ENCODE results near the gene PGAP1.

The PGAP1 gene

DNA sequence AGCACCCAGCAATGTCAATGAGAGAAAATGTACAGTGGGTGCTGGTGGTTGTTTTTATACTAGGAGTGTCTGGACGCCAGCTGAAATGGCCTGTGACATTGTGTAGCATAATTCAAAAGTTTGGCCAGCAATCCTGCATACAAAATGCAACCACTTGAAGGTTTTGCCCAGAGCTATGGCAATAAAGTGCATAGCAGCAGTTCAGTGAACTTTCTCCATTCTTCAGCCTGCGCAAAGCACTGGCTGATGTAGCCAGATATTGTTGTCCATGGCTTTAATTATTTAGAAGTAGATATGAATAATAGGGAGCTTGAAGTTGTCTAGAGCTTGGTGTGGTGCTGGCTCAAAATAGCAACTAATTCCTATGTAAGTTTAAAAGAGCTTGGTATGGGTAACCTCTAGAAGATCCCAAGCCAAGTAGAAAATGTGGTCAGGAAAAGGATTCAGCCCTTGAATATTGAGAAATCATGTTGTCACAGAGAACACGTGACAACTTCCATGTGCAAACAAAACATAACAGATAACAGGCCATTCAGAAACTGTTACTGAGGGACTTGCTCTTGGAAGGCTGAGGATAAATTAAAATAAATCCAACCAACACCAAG lies 33.3 kb upstream of the PGAP1 start:
- no peak overlapping the region for H3K27ac ChIP-seq
- no peak for DNase-seq (ENCODE audit: low spot score)
- no peak overlapping the region for H3K4me3 ChIP-seq
- TF ChIP-seq CTCF (IDR thresholded peaks at IDR 0.05), result no peak

DNA sequence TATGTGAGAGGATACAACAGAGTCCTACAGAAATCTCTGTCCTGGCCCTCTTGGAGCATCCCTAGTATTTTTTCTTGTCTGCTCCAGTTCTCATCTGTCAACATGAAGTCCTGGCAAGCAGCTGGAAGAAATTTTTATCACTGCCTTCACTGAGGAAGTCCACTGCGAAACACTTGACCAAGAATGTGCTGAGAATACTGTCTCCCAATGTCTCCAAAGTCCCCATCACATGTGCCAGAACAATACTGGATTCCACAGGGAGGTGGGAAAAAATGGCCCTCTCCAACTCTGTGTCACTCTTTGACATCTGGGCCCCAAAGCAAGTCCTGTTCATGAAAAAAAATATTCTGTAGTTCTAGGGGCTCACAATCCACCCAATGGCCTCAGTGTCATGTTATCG lies 32.8 kb upstream of the PGAP1 start:
- no peak overlapping the region for H3K27ac ChIP-seq

DNA sequence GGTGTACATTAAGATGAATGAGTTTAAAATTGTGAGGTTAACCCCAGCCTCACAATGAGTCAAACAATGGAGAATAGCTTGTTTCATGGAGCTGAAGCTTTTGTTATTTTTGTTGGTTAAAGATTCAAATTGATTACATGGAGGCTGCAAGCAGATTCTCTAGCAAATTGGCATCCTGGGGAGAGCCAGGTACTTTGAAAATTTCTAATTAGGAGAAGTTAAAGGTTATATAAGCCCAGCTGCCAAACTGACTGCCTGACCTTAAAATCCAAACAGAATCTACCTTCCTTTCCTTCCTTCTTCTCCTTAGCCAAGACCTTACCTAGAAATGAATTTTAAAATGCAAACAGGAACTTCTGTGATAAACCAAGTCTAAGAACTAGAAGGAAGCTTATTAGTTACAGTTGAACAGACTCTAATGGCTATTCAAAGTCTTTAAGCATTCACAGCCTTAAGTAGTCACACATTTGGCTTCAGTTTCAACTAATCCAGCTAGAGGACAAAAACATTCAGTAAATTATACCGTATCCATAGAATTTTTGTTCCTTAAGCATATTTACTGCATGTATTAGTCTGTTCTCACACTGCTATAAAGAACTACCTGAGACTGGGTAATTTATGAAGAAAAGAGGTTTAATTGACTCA lies 31.5 kb upstream of the PGAP1 start:
- Histone ChIP-seq H3K27ac (no peak overlapping the region), H3K4me3 (no peak overlapping the region)
- no peak for DNase-seq (ENCODE audit: low spot score)
- TF ChIP-seq CTCF (IDR thresholded peaks at IDR 0.05), result no peak

More for the DNA sequence above, 32.8 kb upstream of the PGAP1 start:
- H3K4me3 ChIP-seq, result no peak overlapping the region
- no peak for TF ChIP-seq CTCF (IDR thresholded peaks at IDR 0.05)
- no peak for DNase-seq (ENCODE audit: low spot score)

DNA sequence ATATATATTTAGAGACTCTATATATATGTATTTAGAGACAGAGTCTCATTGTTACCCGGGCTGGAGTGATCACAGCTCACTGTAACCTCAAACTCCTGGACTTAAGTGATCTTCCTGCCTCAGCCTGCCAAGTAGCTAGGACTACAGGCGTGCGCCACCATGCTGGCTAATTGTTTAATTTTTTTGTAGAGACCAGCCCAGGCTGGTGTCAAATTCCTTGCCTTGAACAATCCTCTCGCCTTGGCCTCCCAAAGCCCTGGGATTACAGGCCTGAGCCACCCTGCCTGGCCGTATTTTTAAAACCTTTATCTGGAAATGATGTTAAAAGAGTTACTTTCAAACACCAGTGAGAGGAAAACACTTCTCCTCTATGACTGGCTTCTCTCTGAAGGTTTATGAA lies 30.9 kb upstream of the PGAP1 start:
- Histone ChIP-seq H3K27ac (no peak overlapping the region), H3K4me3 (no peak overlapping the region)
- no peak for TF ChIP-seq CTCF (IDR thresholded peaks at IDR 0.05)
- DNase-seq (ENCODE audit: low spot score), result no peak

DNA sequence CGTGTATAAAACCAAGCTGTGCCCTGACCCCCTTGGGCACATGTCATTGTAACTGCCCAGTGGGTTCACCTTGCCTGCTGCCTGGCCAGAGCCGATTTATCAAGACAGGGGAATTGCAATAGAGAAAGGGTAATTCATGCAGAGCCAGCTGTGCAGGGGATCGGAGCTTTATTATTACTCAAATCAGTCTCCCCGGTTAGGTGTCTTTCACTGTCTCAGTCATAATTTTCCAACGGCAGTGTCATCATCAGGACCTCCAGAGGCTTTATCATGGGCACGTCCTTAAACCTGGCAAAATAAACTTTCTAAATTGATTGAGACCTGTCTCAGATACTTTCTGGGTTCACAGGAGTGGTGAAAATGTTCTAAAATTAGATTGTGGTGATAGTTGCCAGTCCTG lies 29.6 kb upstream of the PGAP1 start:
- no peak overlapping the region for H3K27ac ChIP-seq
- H3K4me3 ChIP-seq, result no peak overlapping the region
- DNase-seq (ENCODE audit: low spot score), result no peak
- no peak for TF ChIP-seq CTCF (IDR thresholded peaks at IDR 0.05)

DNA sequence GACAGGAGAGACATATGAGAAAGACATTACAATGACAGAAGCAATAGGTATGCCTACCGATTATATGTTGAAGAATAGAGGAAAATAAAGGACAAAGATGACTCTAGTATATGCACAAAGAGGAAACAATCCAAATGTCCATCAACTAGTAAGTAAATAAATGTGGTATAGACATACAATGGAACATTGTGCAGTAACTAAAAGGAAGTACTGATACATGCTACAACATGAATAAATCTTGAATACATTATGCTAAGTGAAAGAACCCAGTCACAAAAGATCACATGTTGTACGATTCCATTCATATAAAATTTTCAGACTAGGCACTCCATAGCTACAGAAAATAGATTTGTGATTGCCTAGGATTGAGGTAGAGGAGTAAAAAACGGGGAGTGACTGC lies 28.5 kb upstream of the PGAP1 start:
- no peak overlapping the region for H3K27ac ChIP-seq
- no peak for DNase-seq (ENCODE audit: low spot score)
- H3K4me3 ChIP-seq, result no peak overlapping the region
- TF ChIP-seq CTCF (IDR thresholded peaks at IDR 0.05), result no peak

DNA sequence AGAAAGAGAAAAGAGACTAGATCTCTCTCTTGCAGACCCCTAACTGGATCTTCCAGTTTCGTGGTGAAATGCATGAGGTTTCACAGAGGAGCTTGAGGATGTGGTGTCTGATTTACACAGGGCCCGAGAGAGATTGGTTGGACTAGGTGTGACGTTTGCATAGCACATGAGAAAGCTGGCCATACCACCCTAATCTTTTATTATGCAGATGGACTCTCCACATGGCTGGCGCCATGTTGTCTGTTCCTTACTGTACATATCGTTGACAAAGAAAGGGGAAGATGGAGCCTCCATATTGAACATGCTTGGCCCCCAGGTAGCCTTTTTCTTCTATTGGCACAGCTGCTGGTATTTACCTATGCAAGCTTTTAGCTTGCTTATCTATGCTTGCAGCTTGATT lies 27.5 kb upstream of the PGAP1 start:
- Histone ChIP-seq H3K27ac (no peak overlapping the region), H3K4me3 (no peak overlapping the region)
- no peak for DNase-seq (ENCODE audit: low spot score)
- TF ChIP-seq CTCF (IDR thresholded peaks at IDR 0.05), result no peak

All from coronary artery (tissue), 2 donors.